Mesendoderm (in vitro differentiated cells): ENCODE measurements around the gene DAPK1.

Experiments used
- DNase-seq: peaks from one replicate; pipeline ENCODE4 v3.0.0; 2013
- H2AK5ac ChIP-seq: 2 replicates; pipeline ENCODE4 v1.6.1; 2013; ENCODE audit warnings: low read length, inconsistent platforms
- H2BK120ac ChIP-seq: 2 replicates; pipeline ENCODE4 v1.6.1; 2013; ENCODE audit warnings: low read depth, mild to moderate bottlenecking, low read length, moderate library complexity, mixed read lengths
- H2BK15ac ChIP-seq: replicated peaks from 2 replicates; pipeline ENCODE4 v1.6.1; 2013; ENCODE audit warnings: low read depth, mild to moderate bottlenecking, moderate library complexity
- H2BK5ac ChIP-seq: 2 replicates; pipeline ENCODE4 v1.6.1; 2013; ENCODE audit warnings: low read length, inconsistent platforms
- H3K18ac ChIP-seq: 2 replicates; pipeline ENCODE4 v1.6.1; 2013; ENCODE audit warnings: mild to moderate bottlenecking, low read length, mixed read lengths
- H3K23ac ChIP-seq: one replicate; pipeline ENCODE4 v1.6.1; 2013; ENCODE audit warnings: low read length
- H3K27ac ChIP-seq: 2 replicates; pipeline ENCODE4 v1.5.1; 2013; ENCODE audit warnings: low read depth, mild to moderate bottlenecking, inconsistent platforms, low read length, moderate library complexity
- H3K27me3 ChIP-seq: 2 replicates; pipeline ENCODE4 v1.6.1; 2013; ENCODE audit warnings: low read length, control low read depth, mild to moderate bottlenecking, inconsistent platforms; ENCODE audit not compliant: insufficient read depth, poor library complexity
- H3K36me3 ChIP-seq: 2 replicates; pipeline ENCODE4 v1.6.1; 2013; ENCODE audit warnings: low read length, inconsistent platforms; ENCODE audit not compliant: control insufficient read depth, insufficient read depth
- H3K4ac ChIP-seq: one replicate; pipeline ENCODE4 v1.6.1; 2013; ENCODE audit warnings: low read depth, mild to moderate bottlenecking, low read length, moderate library complexity
- H3K4me1 ChIP-seq: 2 replicates; pipeline ENCODE4 v1.6.1; 2013; ENCODE audit warnings: low read depth, low read length, inconsistent platforms; ENCODE audit not compliant: control insufficient read depth
- H3K4me2 ChIP-seq: 2 replicates; pipeline ENCODE4 v1.6.1; 2013; ENCODE audit warnings: low read length
- H3K4me3 ChIP-seq: 2 replicates; pipeline ENCODE4 v1.5.1; 2013; ENCODE audit warnings: mild to moderate bottlenecking, low read length
- H3K56ac ChIP-seq: one replicate; pipeline ENCODE4 v1.6.1; 2013; ENCODE audit warnings: low read length
- H3K79me1 ChIP-seq: 2 replicates; pipeline ENCODE4 v1.6.1; 2013; ENCODE audit warnings: low read length, inconsistent platforms
- H3K79me2 ChIP-seq: 2 replicates; pipeline ENCODE4 v1.6.1; 2013; ENCODE audit warnings: mild to moderate bottlenecking, low read length; ENCODE audit not compliant: control insufficient read depth, insufficient read depth
- H3K9ac ChIP-seq: 2 replicates; pipeline ENCODE4 v1.6.1; 2013; ENCODE audit warnings: low read length, inconsistent platforms
- H4K5ac ChIP-seq: one replicate; pipeline ENCODE4 v1.6.1; 2013; ENCODE audit warnings: low read length
- H4K8ac ChIP-seq: one replicate; pipeline ENCODE4 v1.6.1; 2013; ENCODE audit warnings: low read depth, mild to moderate bottlenecking, control low read depth, low read length, moderate library complexity
- WGBS: extraction: QIAGEN DNeasy Blood & Tissue Kit; methylation state at CpG from one replicate; pipeline ENCODE4 v1.1.7; 2013; ENCODE audit warnings: low lambda C conversion rate, missing lambda C conversion rate; ENCODE audit not compliant: insufficient coverage; ENCODE audit errors: extremely low coverage; 5-methylcytosine and 5-hydroxymethylcytosine counted together

Gene DAPK1

GRCh38 chr9:87668722-87669121, 171.1 kb downstream of the DAPK1 start:
- H3K9ac ChIP-seq = no peak overlapping the region
- H4K5ac ChIP-seq = no peak overlapping the region
- no CpG with 5 or more reads among the region's 4 CpGs for WGBS
- no peaks in the 10 kb centered on the region for H3K27me3 ChIP-seq
- no peak overlapping the region for H3K27ac ChIP-seq
- H3K56ac ChIP-seq = no peak overlapping the region
- H3K4me2 ChIP-seq = no peak overlapping the region
- no peak overlapping the region for H3K23ac ChIP-seq
- H2BK120ac ChIP-seq = no peak overlapping the region
- no peak overlapping the region for H4K8ac ChIP-seq
- H3K4me3 ChIP-seq = no peak overlapping the region
- no peak overlapping the region for H2BK5ac ChIP-seq
- H3K79me1 ChIP-seq = peaks cover 2% of the 10 kb centered on the region
- H3K18ac ChIP-seq = no peak overlapping the region
- H3K4ac ChIP-seq = no peak overlapping the region
- no peak for DNase-seq
- H3K36me3 ChIP-seq = peaks cover 19% of the 10 kb centered on the region
- no peak overlapping the region for H2BK15ac ChIP-seq
- no peak overlapping the region for H2AK5ac ChIP-seq
- no peaks in the 10 kb centered on the region for H3K4me1 ChIP-seq
- H3K79me2 ChIP-seq = no peaks in the 10 kb centered on the region

GRCh38 chr9:87670572-87671264, 173.1 kb downstream of the DAPK1 start:
- H3K18ac ChIP-seq = no peak overlapping the region
- no peaks in the 10 kb centered on the region for H3K79me2 ChIP-seq
- H3K56ac ChIP-seq = no peak overlapping the region
- no peak overlapping the region for H2BK120ac ChIP-seq
- no peak overlapping the region for H4K5ac ChIP-seq
- H3K36me3 ChIP-seq = peaks cover 8% of the 10 kb centered on the region
- H3K4me2 ChIP-seq = no peak overlapping the region
- H2AK5ac ChIP-seq = no peak overlapping the region
- H3K79me1 ChIP-seq = no peaks in the 10 kb centered on the region
- no peak overlapping the region for H4K8ac ChIP-seq
- H3K9ac ChIP-seq = no peak overlapping the region
- H2BK5ac ChIP-seq = no peak overlapping the region
- no peak overlapping the region for H3K27ac ChIP-seq
- no peak overlapping the region for H3K23ac ChIP-seq
- no peak overlapping the region for H2BK15ac ChIP-seq
- no peak overlapping the region for H3K4ac ChIP-seq
- H3K27me3 ChIP-seq = no peaks in the 10 kb centered on the region
- no CpG with 5 or more reads among the region's 18 CpGs for WGBS
- H3K4me1 ChIP-seq = no peaks in the 10 kb centered on the region
- no peak for DNase-seq
- H3K4me3 ChIP-seq = no peak overlapping the region

GRCh38 chr9:87671478-87671877, 173.8 kb downstream of the DAPK1 start:
- H3K4ac ChIP-seq = no peak overlapping the region

GRCh38 chr9:87671925-87672324, 174.3 kb downstream of the DAPK1 start:
- H2BK5ac ChIP-seq = no peak overlapping the region
- H2AK5ac ChIP-seq = no peak overlapping the region
- no peak overlapping the region for H2BK120ac ChIP-seq
- WGBS = no CpG with 5 or more reads among the region's 9 CpGs
- no peak for DNase-seq
- H3K9ac ChIP-seq = no peak overlapping the region
- no peaks in the 10 kb centered on the region for H3K27me3 ChIP-seq
- H3K4me1 ChIP-seq = no peaks in the 10 kb centered on the region
- H3K79me2 ChIP-seq = no peaks in the 10 kb centered on the region
- no peak overlapping the region for H3K18ac ChIP-seq
- H3K4ac ChIP-seq = no peak overlapping the region
- no peak overlapping the region for H3K4me2 ChIP-seq
- no peak overlapping the region for H4K8ac ChIP-seq
- H3K27ac ChIP-seq = no peak overlapping the region
- no peak overlapping the region for H3K4me3 ChIP-seq
- H3K23ac ChIP-seq = no peak overlapping the region
- no peak overlapping the region for H2BK15ac ChIP-seq
- no peaks in the 10 kb centered on the region for H3K79me1 ChIP-seq
- H3K36me3 ChIP-seq = peaks cover 2% of the 10 kb centered on the region
- H4K5ac ChIP-seq = no peak overlapping the region
- no peak overlapping the region for H3K56ac ChIP-seq

More at GRCh38 chr9:87671478-87671877, 173.8 kb downstream of the DAPK1 start:
- Histone ChIP-seq H2BK15ac (no peak overlapping the region), H3K27ac (no peak overlapping the region), H2BK5ac (no peak overlapping the region), H3K18ac (no peak overlapping the region), H3K4me2 (no peak overlapping the region), H3K4me3 (no peak overlapping the region), H3K79me2 (no peaks in the 10 kb centered on the region), H3K4me1 (no peaks in the 10 kb centered on the region), H3K27me3 (no peaks in the 10 kb centered on the region), H2BK120ac (no peak overlapping the region), H3K36me3 (peaks cover 4% of the 10 kb centered on the region), H4K5ac (no peak overlapping the region), H3K79me1 (no peaks in the 10 kb centered on the region), H3K56ac (no peak overlapping the region), H3K9ac (no peak overlapping the region), H2AK5ac (no peak overlapping the region), H4K8ac (no peak overlapping the region), H3K23ac (no peak overlapping the region)
- no CpG with 5 or more reads among the region's 6 CpGs for WGBS
- DNase-seq = no peak

- no peaks in the 10 kb centered on the region for H3K79me1 ChIP-seq
- peaks cover 2% of the 10 kb centered on the region for H3K36me3 ChIP-seq
- no peak overlapping the region for H3K4ac ChIP-seq
- no peak overlapping the region for H4K5ac ChIP-seq
- no peaks in the 10 kb centered on the region for H3K4me1 ChIP-seq
- no peak overlapping the region for H3K9ac ChIP-seq
- H2BK15ac ChIP-seq = no peak overlapping the region
- H3K4me2 ChIP-seq = no peak overlapping the region
- no peak overlapping the region for H2BK120ac ChIP-seq
- H3K27me3 ChIP-seq = no peaks in the 10 kb centered on the region
- H2BK5ac ChIP-seq = no peak overlapping the region
- WGBS = no CpG with 5 or more reads among the region's 8 CpGs
- no peak overlapping the region for H3K27ac ChIP-seq
- no peak overlapping the region for H2AK5ac ChIP-seq
- no peaks in the 10 kb centered on the region for H3K79me2 ChIP-seq
- H3K4me3 ChIP-seq = no peak overlapping the region
- DNase-seq = no peak
- H4K8ac ChIP-seq = no peak overlapping the region
- H3K18ac ChIP-seq = no peak overlapping the region
- no peak overlapping the region for H3K23ac ChIP-seq
- no peak overlapping the region for H3K56ac ChIP-seq
Observed at GRCh38 chr9:87672586-87672985, 174.9 kb downstream of the DAPK1 start.
